Urothelium cell line (cell line): Measurements from ENCODE around the gene RYR2.
A peak's percentile ranks its signal among the peaks of the same experiment; 100 is the strongest.

ENCODE experiments used
- DNase-seq: peaks from one replicate; pipeline ENCODE4 v3.0.0; 2011; ENCODE audit warnings: low spot score, mixed read lengths
- FAIRE-seq: peaks from 2 replicates; lab custom pipeline; 2011; peaks lifted over from hg19 to GRCh38; lab: Jason Lieb, UNC

The RYR2 gene

GRCh38 chr1:237875291-237875690 is 833.3 kb downstream of the RYR2 start:
- FAIRE-seq: no peak

GRCh38 chr1:237877631-237878030 is 835.6 kb downstream of the RYR2 start:
- DNase-seq (no peak), FAIRE-seq (no peak)

More at GRCh38 chr1:237875291-237875690, 833.3 kb downstream of the RYR2 start:
- peak; percentile 25 for DNase-seq

- DNase-seq: no peak
- FAIRE-seq: no peak
Measured at GRCh38 chr1:237878406-237878805, 836.4 kb downstream of the RYR2 start.

- DNase-seq (peak; percentile 65), FAIRE-seq (no peak)
Measured at GRCh38 chr1:237879195-237879594, 837.2 kb downstream of the RYR2 start.
